Uterus (tissue), 4 donors: Measurements from ENCODE around the gene ASIC4. TPM values are rescaled to one million over a fixed set of nuclear protein-coding genes. Genes with fewer than 3 reads are reported as not detected.

Experiments
- DNase-seq, 2 donors: peaks; one replicate each; pipeline ENCODE4 v3.0.0-alpha.2; 2019 to 2020
- H3K27ac ChIP-seq, 2 donors: fragments of 200-600 bp; sonication (generic); 1 replicate in 1 of 2; 2 replicates in 1 of 2; pipeline ENCODE4 v1.5.1; 2016 to 2018
- H3K27me3 ChIP-seq, 2 donors: fragments of 200-600 bp; sonication (generic); one replicate each; pipeline ENCODE4 v1.5.1; 2018 to 2019; ENCODE audit warnings: control low read depth in 1 of 2
- H3K36me3 ChIP-seq, 2 donors: fragments of 200-600 bp; sonication (generic); one replicate each; pipeline ENCODE4 v1.5.1; 2019; ENCODE audit warnings: control low read depth in 1 of 2
- H3K4me1 ChIP-seq, 2 donors: fragments of 200-600 bp; sonication (generic); one replicate each; pipeline ENCODE4 v1.5.1; 2018 to 2019; ENCODE audit warnings: control low read depth in 1 of 2
- H3K4me3 ChIP-seq, 2 donors: fragments of 200-600 bp; sonication (generic); 1 replicate in 1 of 2; 2 replicates in 1 of 2; pipeline ENCODE4 v1.5.1; 2018 to 2019; ENCODE audit warnings: mild to moderate bottlenecking in 1 of 2
- H3K9me3 ChIP-seq, 2 donors: fragments of 200-600 bp; sonication (generic); one replicate each; pipeline ENCODE4 v1.5.1; 2019; ENCODE audit warnings: control low read depth in 1 of 2
- CTCF ChIP-seq, 4 experiments: fragments of 200-600 bp in 2 of 4; fragments of 450-650 bp in 2 of 4; sonication (generic) in 2 of 4; IDR thresholded peaks; one replicate each; pipeline ENCODE4 v1.5.1; 2016 to 2019; ENCODE audit warnings: antibody characterized with exemption in 4 of 4, mild to moderate bottlenecking in 2 of 4, moderate library complexity in 1 of 4
- POLR2A ChIP-seq, 2 donors: fragments of 450-650 bp; IDR thresholded peaks; one replicate each; pipeline ENCODE4 v1.6.1; 2016; ENCODE audit warnings: antibody characterized with exemption in 2 of 2, mild to moderate bottlenecking in 1 of 2, moderate library complexity in 1 of 2
- intact Hi-C: fragments of 100-400 bp; cut with DNase I; formaldehyde crosslinking; loops from one replicate; pipeline ENCODE4 v1.15.1; 2023; ENCODE audit warnings: low total_unique reads
- total RNA-seq, 4 donors: library from RNA; depleted of rRNA in 3 of 4; stranded (reverse); fragments of >200 nt in 3 of 4; gene quantifications; one replicate each; pipeline versions ENCODE4 v1.1.0 to v1.2.4, GENCODE V29; 2014 to 2023
- donor health status: DM: yes; HTN: yes; CAD: no.

Gene ASIC4
- total RNA-seq, 4 donors from 2014 or later, result 0.21 to 0.30 TPM; not detected in 2

- peaks cover 3 to 17% of the 10 kb centered on the region in 2 donors for H3K4me1 ChIP-seq
- no peaks in the 10 kb centered on the region for H3K9me3 ChIP-seq
- H3K27me3 ChIP-seq, result no peaks in the 10 kb centered on the region
- no peaks in the 10 kb centered on the region for H3K36me3 ChIP-seq
- no peak overlapping the region for H3K4me3 ChIP-seq
- TF ChIP-seq CTCF (IDR thresholded peaks at IDR 0.05) (no peak), POLR2A (IDR thresholded peaks at IDR 0.05) (no peak)
- DNase-seq, result no peak
- intact Hi-C loops, result no loop called here
- no peak overlapping the region for H3K27ac ChIP-seq
Observed at GRCh38 chr2:219553463-219553963, 39.2 kb downstream of the ASIC4 start.

GRCh38 chr2:219554350-219554749 is 40.1 kb downstream of the ASIC4 start:
- H3K27ac ChIP-seq, result no peak overlapping the region
- H3K4me3 ChIP-seq, result no peak overlapping the region
- TF ChIP-seq CTCF (IDR thresholded peaks at IDR 0.05) (no peak), POLR2A (IDR thresholded peaks at IDR 0.05) (no peak)
- H3K4me1 ChIP-seq, result peaks cover 3 to 17% of the 10 kb centered on the region in 2 donors
- DNase-seq, result no peak
- no peaks in the 10 kb centered on the region for H3K27me3 ChIP-seq
- H3K9me3 ChIP-seq, result no peaks in the 10 kb centered on the region
- H3K36me3 ChIP-seq, result no peaks in the 10 kb centered on the region
- intact Hi-C loops, result no loop called here

- no peak for DNase-seq
- TF ChIP-seq CTCF (IDR thresholded peaks at IDR 0.05), result no peak
- TF ChIP-seq POLR2A (IDR thresholded peaks at IDR 0.05), result no peak
- Histone ChIP-seq H3K4me3 (no peak overlapping the region), H3K36me3 (no peaks in the 10 kb centered on the region), H3K4me1 (peaks cover 3 to 17% of the 10 kb centered on the region in 2 donors), H3K27ac (no peak overlapping the region), H3K9me3 (no peaks in the 10 kb centered on the region), H3K27me3 (no peaks in the 10 kb centered on the region)
- intact Hi-C loops, result no loop called here
Observed at GRCh38 chr2:219555956-219556355, 41.7 kb downstream of the ASIC4 start.

- H3K27ac ChIP-seq, result no peak overlapping the region
- peaks cover 3 to 13% of the 10 kb centered on the region in 2 donors for H3K4me1 ChIP-seq
- H3K4me3 ChIP-seq, result no peak overlapping the region
- DNase-seq, result no peak
- H3K9me3 ChIP-seq, result no peaks in the 10 kb centered on the region
- intact Hi-C loops, result no loop called here
- no peaks in the 10 kb centered on the region for H3K27me3 ChIP-seq
- H3K36me3 ChIP-seq, result no peaks in the 10 kb centered on the region
- no peak for TF ChIP-seq CTCF (IDR thresholded peaks at IDR 0.05)
- no peak for TF ChIP-seq POLR2A (IDR thresholded peaks at IDR 0.05)
Observed at GRCh38 chr2:219556413-219556812, 42.1 kb downstream of the ASIC4 start.

GRCh38 chr2:219557320-219557719 is 43.0 kb downstream of the ASIC4 start:
- peaks cover 3 to 5% of the 10 kb centered on the region in 2 donors for H3K4me1 ChIP-seq
- TF ChIP-seq CTCF (IDR thresholded peaks at IDR 0.05), result no peak
- no peak for TF ChIP-seq POLR2A (IDR thresholded peaks at IDR 0.05)
- intact Hi-C loops, result no loop called here
- no peaks in the 10 kb centered on the region for H3K36me3 ChIP-seq
- H3K4me3 ChIP-seq, result no peak overlapping the region
- H3K9me3 ChIP-seq, result no peaks in the 10 kb centered on the region
- H3K27ac ChIP-seq, result no peak overlapping the region
- H3K27me3 ChIP-seq, result no peaks in the 10 kb centered on the region
- no peak for DNase-seq
